BE2C (cell line): ENCODE data around the gene CAV1. TPM values are rescaled to one million over a fixed set of nuclear protein-coding genes. Genes with fewer than 3 reads are reported as not detected.
"Not testable (repeated sequence)": the region's sequence is repeated elsewhere in the genome, so short reads cannot be mapped to it uniquely, and the experiment has no call there.

Experiments used
- DNase-seq: peaks from one replicate; pipeline ENCODE4 v3.0.0-alpha.2; 2020
- H3K27me3 ChIP-seq: fragments of 250-450 bp; sonication (Bioruptor Pico); 2 replicates; pipeline ENCODE4 v1.5.1; 2020; ENCODE audit warnings: mild to moderate bottlenecking
- H3K36me3 ChIP-seq: fragments of 250-450 bp; sonication (Bioruptor Pico); 2 replicates; pipeline ENCODE4 v1.5.1; 2020; ENCODE audit warnings: mild to moderate bottlenecking
- H3K4me1 ChIP-seq: fragments of 250-450 bp; sonication (Bioruptor Pico); 2 replicates; pipeline ENCODE4 v1.5.1; 2020
- H3K4me3 ChIP-seq: 2 replicates; pipeline ENCODE4 v1.5.1; 2011; ENCODE audit warnings: low read depth, low read length
- H3K9me3 ChIP-seq: fragments of 250-450 bp; sonication (Bioruptor Pico); 2 replicates; pipeline ENCODE4 v1.5.1; 2020
- CTCF ChIP-seq: IDR thresholded peaks from 2 replicates; pipeline ENCODE4 v1.5.1; 2012; ENCODE audit warnings: mild to moderate bottlenecking, low read depth, low read length
- polyA plus RNA-seq: library from polyadenylated mRNA; unstranded; fragments of >200 nt; gene quantifications from one replicate; pipeline ENCODE4 v1.2.1, GENCODE V29; 2012; ENCODE audit warnings: low read depth, missing spikeins; ENCODE audit not compliant: insufficient read length, insufficient read depth

The CAV1 gene
- polyA plus RNA-seq = not detected

DNA sequence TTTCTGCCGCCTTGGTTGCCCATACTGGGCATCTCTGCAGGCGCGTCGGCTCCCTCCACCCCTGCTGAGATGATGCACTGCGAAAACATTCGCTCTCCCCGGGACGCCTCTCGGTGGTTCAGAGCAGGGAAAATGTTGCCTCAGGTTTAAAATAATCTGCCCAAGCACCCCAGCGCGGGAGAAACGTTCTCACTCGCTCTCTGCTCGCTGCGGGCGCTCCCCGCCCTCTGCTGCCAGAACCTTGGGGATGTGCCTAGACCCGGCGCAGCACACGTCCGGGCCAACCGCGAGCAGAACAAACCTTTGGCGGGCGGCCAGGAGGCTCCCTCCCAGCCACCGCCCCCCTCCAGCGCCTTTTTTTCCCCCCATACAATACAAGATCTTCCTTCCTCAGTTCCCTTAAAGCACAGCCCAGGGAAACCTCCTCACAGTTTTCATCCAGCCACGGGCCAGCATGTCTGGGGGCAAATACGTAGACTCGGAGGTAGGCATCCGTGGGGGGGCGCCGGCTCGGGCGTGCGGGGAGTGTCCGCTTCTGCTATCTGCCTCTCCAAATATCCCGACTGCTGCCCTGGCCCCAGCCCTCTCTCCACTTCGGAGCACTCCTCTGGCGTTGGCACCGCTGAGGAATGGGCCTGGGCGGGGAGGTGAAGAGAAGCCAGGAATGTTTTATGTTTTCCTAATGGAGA, at the start of gene CAV1:
Gene CAV1, plus strand, starts transcription at position 428 of the 689 bp plus-strand sequence. Its CDS starts 27 bp downstream, at position 455.
- no peaks in the 10 kb centered on the region for H3K9me3 ChIP-seq
- no peak for TF ChIP-seq CTCF
- no peaks in the 10 kb centered on the region for H3K4me1 ChIP-seq
- H3K4me3 ChIP-seq = peak within 1 kb of the TSS; percentile 20; the same call in 1 of the 2 replicates
- no peak for DNase-seq
- H3K36me3 ChIP-seq = no peaks in the 10 kb centered on the region
- peaks cover 64% of the 10 kb centered on the region for H3K27me3 ChIP-seq

DNA sequence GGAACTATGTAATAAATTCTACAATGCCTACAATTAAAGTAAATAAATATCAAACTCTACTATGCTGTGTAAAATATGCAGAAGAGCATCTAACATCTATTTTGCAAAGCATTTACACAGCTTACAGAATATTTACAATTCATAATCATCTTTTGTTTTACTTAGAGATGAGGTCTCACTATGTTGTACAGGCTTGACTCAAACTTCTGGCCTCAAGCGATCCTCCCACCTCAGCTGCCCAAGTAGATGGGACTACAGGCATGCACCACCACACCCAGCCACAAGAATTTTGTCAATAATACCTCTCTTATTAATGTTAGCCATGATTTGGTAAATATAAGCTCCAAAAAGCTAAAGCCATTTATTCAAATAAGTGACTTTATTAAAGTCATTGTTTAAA, 47.2 kb upstream of the CAV1 start:
- TF ChIP-seq CTCF = no peak
- Histone ChIP-seq H3K9me3 (no peaks in the 10 kb centered on the region), H3K4me1 (no peaks in the 10 kb centered on the region), H3K36me3 (no peaks in the 10 kb centered on the region), H3K4me3 (no peak overlapping the region), H3K27me3 (no peaks in the 10 kb centered on the region)
- no peak for DNase-seq

- no peak overlapping the region for H3K4me3 ChIP-seq
- no peaks in the 10 kb centered on the region for H3K36me3 ChIP-seq
- no peak for TF ChIP-seq CTCF
- no peak for DNase-seq
- H3K9me3 ChIP-seq = no peaks in the 10 kb centered on the region
- no peaks in the 10 kb centered on the region for H3K27me3 ChIP-seq
- H3K4me1 ChIP-seq = no peaks in the 10 kb centered on the region
These were observed 46.0 kb upstream of the CAV1 start for GRCh38 chr7:116478834-116479233.

- H3K4me3 ChIP-seq = no peak overlapping the region
- no peaks in the 10 kb centered on the region for H3K4me1 ChIP-seq
- H3K27me3 ChIP-seq = no peaks in the 10 kb centered on the region
- no peak for TF ChIP-seq CTCF
- no peaks in the 10 kb centered on the region for H3K9me3 ChIP-seq
- no peak for DNase-seq
- no peaks in the 10 kb centered on the region for H3K36me3 ChIP-seq
These were observed 41.4 kb upstream of the CAV1 start for GRCh38 chr7:116483271-116483942.

- H3K4me3 ChIP-seq, H3K36me3 ChIP-seq, DNase-seq, H3K27me3 ChIP-seq, H3K4me1 ChIP-seq, H3K9me3 ChIP-seq: not testable (repeated sequence)
These were observed 40.4 kb upstream of the CAV1 start for GRCh38 chr7:116484389-116484788.

DNA sequence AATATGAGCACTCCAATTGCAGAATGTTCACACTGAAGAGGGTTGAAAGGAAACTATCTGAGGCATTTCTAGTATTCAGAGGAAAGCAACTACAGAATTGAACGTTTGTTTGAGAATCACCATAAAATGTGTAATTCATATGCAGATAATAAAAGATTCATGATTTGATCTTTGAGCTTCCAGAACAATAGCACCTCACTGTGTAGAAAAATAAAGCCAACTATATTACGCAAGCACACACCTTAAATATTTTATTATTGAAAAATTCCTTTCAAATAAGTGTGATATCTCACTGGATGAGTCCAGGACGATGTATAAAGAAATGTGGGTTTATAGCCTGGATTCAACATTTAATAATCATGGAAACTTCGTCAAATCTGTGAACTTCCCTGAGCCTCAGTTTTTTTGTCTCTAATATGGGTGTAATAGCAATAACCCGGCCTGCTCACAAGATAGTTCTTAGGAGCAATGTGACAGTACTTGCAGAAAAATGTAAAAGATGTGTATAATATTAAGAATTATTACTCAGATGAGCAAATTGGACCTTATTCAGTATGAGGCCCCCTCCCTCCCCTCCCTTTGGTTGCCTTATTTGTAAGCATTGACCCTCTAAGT, 36.8 kb upstream of the CAV1 start:
- H3K4me1 ChIP-seq = no peaks in the 10 kb centered on the region
- TF ChIP-seq CTCF = no peak
- H3K36me3 ChIP-seq = no peaks in the 10 kb centered on the region
- H3K9me3 ChIP-seq = no peaks in the 10 kb centered on the region
- no peak overlapping the region for H3K4me3 ChIP-seq
- H3K27me3 ChIP-seq = no peaks in the 10 kb centered on the region
- DNase-seq = no peak
